DMS79 treated with DMSO at 0.1 percent for 48 hours (cell line): ENCODE data around the gene APLF.
"Not testable (repeated sequence)": the region's sequence is repeated elsewhere in the genome, so short reads cannot be mapped to it uniquely, and the experiment has no call there.

ENCODE experiments used
- DNase-seq: peaks from one replicate; lab custom pipeline; 2025; lab: John Stamatoyannopoulos, UW

The APLF gene

DNA sequence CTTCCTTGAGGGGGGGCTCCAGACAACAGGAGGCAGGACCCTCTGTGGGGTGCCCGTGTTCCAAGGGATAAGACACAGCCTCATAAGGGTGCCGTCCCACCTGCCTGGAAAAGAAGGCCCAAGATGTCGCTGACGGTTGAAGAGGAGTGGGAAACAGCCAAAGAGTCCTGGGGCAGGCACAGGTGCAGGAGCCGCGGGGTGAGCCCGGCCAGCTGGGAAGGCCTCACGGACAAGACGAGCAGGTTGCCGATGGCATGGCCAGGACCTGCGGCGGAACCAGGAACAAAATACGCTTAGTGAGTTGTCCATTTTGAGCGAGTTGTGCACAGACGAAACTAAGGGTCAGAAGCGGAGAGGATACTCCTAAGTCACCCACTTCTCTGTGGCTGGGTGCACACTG, 61.8 kb downstream of the APLF start:
- not testable (repeated sequence) for DNase-seq

DNA sequence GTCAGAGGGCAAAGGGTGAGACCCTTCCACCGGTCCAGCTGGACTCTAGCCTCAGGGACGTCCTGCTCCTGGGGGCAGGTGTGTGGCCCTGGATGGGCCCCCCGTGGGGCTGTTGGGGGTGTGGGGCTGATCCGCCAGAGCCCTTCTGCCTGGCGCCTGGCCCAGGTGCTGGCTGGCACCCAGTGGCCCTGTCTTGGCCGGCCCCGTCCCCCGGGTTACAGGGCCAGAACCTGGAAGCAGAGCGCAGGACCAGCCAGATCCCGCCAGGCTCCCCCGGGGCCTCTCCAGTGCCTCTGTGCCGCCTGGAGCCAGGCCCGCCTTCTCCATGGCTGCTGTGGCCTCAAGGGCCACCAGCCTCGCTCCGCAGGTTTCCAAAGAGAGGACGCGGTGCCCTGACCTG, 62.3 kb downstream of the APLF start:
- not testable (repeated sequence) for DNase-seq

DNA sequence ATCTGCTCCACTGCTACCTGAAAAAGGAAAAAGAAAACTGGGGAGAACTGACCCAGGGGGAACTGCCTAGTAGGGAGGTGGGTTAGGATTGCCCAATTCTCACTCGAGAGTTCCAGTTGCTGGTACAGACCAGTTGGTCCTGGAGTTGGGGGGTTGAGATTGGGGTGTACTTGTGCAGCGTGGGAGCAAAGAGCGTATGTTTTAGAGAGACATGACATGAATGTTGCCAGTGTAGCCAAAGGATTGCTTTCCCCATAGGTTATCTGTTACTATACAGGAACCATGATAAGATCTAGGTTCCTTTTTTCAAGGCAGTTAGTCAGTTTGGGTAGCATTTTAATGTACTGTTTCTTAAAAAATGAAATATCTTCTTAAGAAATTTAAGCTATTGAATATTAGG, 68.6 kb downstream of the APLF start:
- no peak for DNase-seq

DNA sequence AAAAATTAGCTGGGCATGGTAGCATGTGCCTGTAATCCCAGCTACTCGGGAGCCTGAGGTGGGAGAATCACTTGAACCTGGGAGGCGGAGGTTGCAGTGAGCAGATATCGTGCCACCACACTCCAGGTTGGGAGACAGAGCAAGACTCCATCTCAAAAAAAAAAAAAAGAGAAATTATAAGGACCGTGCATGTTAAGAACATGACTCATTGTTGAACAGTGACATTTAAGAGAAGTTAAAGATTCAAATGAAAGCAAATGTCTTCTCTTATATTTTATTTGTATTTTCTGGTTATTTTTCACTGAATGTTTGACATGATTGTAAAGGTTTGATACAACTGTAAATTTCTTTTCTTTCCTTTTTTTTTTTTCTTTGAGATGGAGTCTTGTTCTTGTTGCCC, 69.6 kb downstream of the APLF start:
- no peak for DNase-seq

DNA sequence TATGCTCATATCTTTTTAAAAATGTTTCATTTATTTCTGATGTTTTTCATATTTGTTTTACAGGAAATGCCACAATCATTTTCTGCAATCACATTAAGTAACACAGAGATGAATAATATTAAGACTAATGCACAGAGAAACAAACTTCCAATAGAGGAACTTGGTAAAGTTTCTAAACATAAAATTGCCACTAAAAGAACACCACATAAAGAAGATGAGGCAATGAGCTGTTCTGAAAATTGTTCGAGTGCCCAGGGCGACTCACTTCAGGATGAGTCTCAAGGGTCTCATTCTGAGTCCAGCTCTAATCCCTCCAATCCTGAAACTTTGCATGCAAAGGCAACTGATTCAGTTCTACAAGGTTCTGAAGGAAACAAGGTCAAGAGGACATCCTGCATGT, 70.4 kb downstream of the APLF start:
- DNase-seq: no peak

DNA sequence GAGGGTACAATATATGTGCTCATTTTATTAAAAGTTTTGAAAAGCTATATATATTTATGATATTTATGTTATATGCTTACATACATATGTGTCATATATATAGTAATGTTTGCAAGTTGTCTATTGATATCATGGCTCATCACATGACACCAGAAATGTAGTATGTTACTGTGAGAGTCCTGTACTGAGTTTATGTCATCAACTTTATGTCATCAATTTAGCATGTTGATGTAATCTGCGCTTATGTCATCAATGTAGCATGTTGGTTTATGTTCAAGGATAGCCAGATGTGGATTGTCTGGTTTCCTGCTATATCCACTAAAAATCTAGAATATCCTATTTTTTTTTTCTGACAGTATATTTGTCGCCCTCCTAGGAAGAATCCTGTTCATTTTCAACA, 77.4 kb downstream of the APLF start:
- DNase-seq: no peak

DNA sequence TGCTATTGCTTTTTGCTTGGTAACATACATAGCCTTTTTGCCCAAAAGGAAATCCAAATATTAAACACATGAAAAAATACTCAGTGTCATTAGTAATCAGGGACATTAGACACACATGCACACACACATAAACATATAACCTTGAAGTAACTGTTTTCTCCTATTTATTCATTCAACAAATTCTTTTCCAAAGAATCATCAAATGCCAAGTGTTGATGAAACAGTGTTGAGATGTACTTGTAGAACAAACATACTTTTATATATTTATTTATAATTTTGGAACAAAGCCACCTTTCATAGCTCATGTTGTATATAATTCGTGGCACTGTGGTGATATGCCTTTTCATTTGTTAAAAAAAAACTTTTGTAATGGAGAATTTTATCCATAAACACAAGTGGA, 81.0 kb downstream of the APLF start:
- no peak for DNase-seq

DNA sequence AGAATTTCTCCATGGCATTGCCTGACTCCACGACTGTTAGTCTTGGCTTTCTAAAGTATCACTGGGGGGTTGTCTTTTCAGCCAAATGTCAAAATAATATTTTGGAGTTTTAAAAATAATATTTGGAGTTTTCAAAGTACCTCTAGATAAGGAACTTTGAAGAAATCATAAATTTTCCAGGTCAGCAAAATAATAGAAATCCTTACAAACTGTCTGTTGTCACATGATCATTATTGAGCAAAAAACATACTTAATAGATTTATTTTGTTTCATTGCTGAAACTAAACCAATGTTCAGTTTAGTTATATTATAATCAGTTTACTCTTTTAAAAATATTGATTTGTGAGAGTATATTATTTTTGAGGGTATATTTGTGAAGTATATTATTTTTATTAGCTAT, 85.7 kb downstream of the APLF start:
- DNase-seq: no peak

DNA sequence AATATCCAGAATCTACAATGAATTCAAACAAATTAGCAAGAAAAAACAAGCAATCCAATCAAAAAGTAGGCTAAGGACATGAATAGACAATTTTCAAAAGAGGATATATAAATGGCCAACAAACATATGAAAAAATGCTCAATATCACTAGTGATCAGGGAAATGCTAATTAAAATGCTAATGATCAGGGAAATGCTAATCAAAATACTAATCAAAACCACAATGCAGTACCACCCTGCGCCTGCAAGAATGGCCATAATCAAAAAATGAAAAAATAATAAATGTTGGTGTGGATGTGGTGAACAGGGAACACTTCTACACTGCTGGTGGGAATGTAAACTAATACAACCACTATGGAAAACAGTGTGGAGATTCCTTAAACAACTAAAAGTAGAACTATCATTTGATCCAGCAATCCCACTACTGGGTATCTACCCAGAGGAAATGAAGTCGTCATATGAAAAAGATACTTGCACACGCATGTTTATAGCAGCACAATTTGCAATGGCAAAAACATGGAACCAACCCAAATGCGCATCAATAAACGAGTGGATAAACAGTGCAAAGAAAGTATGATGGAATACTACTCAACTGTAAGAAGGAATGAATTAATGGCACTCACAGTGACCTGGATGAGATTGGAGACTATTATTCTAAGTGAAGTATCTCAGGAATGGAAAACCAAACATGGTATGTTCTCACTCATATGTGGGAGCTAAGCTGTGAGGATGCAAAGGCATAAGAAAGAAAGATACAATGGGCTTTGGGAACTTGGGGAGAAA, 88.2 kb downstream of the APLF start:
- DNase-seq: not testable (repeated sequence)

DNA sequence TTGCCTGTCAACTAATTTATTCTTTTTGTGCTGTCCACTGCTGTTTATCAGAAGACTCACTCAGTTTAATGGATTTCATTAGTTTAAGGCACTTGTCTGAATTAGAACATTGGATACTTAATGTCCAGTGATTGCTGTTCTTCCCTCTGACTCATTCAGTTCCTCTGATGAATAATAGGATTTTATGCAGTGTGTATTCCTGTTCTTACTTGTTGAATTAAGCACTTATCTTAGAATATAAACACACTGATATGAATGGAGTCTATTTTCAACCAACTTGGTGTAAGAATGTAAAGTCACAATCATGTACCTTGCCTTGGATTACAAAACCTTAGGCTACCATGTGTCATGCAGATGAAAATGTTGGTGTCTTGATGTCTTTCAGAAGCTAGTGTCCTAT, 89.0 kb downstream of the APLF start:
- DNase-seq: no peak

DNA sequence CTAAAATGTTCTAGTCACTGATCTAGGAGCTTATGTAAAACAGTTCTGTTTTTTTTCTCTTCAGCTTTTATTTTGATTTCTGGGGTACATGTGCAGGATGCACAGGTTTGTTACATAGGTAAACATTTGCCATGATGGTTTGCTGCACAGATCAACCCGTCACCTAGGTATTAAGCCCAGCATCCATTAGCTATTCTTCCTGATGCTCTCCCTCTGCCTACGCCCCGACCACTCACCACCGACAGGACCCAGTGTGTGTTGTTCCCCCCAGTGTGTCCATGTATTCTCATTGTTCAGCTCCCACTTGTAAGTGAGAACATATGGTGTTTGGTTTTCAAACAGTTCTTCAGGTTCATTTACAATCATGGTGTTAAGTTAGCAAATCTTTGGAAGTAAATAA, 91.2 kb downstream of the APLF start:
- no peak for DNase-seq

DNA sequence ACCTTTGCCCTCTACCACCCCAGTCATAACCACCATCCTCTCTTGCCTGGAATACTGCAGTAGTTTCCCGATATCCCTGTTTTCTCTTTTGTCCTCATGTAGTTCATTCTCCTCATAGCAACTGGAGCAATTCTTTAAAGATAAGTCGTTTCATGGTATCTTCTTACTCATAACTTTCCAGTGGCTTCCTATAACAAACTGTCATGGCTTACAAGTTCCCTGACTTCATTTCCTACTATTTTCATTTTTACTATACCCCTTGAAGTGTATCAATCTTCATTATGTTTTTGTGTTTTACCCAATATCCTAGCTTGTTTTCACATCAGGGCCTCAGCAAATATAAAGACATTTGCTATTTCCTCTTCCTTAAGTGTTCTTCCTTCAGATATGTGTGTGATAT, 92.3 kb downstream of the APLF start:
- DNase-seq: no peak

DNA sequence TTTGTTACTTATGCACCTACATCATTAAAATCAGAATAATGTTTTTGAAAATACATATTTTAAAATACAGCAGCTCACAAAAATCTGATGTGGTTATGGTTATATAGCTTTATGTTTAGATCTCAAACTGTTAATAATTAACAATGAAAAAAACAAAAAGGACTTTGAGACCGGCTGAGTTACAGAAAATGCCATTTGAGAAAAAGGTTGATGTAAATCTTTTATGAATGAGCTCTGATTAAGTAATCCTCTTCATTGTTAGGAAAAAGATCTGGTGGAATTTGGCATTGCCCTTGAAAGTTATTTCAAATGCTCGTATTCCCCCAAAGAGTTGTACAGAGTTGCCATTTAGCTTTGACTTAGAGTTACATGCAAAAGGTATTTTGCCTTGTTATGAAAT, 93.2 kb downstream of the APLF start:
- DNase-seq: no peak

DNA sequence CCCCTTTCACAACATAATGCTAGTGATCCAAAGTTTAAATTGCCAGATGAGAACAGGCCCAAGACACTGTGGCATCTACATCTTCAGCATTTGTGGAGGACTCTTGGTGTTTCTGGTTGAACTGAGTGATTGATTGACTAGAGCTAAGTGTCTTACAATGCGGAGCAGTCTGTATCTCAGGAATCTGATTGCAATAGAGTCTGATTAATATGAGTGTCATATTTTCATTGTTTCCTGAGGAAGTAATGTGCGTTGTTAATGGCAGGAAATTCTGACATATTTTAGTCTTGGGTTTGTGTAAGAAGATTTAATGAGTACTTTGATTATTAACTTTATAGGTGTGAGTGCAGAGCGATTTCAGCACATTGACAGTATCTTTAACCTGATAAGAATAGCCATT, 94.0 kb downstream of the APLF start:
- no peak for DNase-seq

DNA sequence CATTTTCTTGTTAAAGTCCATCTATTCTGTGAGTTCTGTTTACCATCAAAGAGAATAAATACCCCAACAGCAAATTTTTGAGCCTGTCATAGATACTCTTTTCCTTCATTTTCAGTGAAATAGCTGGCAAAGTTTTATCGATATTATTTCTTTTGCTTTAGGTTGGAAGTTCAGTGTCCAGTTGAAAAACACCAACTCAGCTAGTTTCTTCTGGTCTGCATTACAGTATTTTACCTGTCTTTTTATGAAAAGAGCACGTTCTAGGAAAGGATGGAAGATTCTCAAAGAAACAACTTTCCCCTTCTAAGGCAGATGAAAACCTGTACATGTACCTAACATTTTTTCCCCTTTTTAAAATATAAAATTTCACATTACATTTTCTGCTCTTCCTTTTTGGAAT, 95.5 kb downstream of the APLF start:
- DNase-seq: no peak

DNA sequence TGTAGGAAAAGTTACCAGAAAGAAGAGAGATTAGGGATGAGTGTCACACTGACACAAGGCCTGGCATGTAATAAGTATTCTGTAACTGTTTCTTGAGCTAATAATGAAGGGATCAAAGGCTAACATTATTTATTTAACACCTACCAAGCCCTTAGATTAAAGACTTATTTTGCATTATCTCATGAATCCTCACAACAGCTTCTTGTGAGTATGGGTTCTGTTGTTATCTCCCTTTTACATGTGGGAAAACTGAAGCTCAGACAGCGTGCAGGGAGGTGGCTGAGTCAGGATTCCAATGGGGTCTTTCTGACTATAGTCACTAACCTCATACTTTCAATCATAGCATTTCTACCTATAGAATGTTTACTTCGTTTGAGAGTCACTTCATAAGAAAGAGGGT, 97.0 kb downstream of the APLF start:
- DNase-seq: no peak

DNA sequence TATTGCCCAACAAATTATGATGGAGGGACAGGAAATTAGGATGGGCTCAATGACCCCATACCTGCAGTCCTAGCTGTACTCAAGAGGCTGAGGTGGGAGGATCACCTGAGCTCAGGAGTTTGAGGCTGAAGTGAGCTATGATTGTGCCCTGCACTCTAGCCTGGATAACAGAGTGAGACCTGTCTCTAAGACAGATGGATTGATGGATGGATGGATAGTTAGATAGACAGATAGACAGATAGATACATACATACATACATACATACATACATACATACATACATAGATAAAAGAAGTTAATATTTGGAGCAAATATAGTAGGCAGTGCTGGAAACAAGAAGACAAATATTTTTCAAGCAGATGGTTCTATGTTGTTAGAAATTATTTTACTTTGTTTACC, 97.9 kb downstream of the APLF start:
- no peak for DNase-seq

DNA sequence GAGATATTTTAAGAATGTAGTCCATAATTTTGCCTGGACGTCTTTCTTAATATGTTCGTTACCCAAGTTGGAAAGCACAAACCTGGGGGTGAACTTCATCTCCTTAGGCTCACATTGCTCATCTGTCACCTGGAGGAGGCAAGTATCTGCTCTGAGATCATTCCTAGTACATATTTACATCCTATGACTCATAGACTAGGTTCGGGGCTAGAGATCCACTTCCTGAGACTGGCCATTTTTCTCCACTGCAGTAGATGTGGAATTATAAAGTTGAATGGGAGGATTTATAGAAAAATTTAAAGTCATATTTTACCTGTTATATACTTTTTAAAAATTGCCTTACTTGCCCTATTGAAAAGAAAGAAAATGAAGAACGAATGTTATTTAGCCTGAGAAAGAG, 98.5 kb downstream of the APLF start:
- no peak for DNase-seq

DNA sequence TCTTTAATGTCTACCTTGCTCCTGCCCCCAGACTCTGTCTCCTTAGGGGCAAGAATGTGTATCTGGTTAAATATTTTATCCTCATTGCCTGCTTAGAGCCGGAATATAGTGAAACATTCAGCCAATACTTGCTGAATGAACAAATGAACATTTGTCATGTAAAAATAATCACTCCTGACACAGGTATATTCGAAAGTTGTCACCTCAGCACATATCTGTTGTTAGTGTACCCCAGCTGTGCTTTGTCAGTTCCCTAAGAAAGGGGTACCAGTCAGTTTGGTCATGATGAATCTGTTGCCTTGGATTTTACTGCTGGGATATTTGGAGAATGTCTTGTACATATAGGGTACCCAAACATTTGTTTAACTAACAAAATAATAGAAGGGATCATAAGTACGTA, 99.0 kb downstream of the APLF start:
- no peak for DNase-seq

DNA sequence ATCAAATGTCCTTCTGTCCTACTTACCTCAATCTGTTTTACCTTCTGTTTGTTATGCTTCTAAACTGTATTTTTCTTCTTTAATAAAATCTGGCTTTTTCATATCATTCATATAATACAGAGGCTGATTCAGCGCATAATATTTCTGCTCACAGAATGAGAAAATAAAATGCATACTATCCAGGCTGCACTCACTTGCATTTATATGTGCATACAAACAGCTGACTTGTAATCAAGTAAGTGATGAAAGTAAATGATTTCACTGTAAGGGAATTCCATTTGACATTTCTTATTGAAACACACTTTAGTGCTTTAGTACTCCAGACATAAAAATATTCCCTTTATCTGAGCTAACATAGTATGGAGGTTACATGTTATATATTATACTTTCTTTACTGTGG, 100.7 kb downstream of the APLF start:
- DNase-seq: no peak

DNA sequence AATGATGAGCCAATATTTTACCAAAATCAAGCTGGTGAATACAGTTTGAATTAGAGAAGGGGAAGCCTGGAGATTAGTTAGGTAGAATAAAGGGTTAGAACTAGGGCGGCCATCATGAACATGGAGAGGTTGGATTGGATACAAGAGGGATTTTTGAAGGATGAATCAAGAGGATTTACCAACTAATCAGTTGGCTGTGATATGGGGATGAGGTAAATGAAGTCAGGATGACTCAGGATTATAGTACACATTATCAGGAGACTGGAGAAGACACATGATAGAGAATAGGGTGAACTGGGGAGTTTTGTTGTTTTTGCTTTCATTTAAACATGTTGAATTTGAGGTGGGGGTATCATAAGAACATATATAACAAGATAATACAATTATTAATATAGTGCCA, 102.2 kb downstream of the APLF start:
- DNase-seq: no peak

DNA sequence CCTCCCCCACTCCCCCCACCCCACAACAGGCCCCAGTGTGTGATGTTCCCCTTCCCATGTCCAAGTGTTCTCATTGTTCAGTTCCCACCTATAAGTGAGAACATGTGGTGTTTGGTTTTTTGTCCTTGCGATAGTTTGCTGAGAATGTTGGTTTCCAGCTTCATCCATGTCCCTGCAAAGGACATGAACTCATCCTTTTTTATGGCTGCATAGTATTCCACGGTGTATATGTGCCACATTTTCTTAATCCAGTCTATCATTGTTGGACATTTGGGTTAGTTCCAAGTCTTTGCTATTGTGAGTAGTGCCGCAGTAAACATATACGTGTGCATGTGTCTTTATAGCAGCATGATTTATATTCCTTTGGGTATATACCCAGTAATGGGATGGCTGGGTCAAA, 103.0 kb downstream of the APLF start:
- not testable (repeated sequence) for DNase-seq

DNA sequence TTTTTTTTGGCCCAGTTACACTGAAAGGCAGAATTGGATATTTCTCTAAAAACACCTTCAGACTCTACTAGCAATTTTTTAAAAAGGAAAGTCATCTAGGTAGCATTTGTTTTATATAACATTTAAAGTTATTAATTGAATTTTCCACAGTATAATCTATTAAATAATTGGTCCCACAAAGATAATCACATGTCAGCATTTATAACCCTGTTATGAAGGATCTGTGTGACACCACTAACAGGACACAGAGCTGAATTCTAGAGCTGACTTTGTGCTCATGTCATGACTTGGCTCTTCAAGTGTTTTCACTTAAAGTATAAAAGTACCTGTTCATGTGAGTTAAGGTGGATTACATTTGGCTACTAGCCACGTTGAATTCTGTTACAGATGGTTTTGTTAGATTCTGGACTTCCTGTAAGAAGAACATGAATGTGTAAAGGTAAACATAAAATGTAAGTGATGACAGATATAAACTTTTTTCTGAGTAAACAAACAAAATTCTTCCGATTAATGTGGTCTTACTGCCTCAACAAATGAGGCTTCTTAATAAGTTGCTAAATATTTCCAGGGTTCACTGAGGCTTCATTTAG, 106.9 kb downstream of the APLF start:
- DNase-seq: no peak

DNA sequence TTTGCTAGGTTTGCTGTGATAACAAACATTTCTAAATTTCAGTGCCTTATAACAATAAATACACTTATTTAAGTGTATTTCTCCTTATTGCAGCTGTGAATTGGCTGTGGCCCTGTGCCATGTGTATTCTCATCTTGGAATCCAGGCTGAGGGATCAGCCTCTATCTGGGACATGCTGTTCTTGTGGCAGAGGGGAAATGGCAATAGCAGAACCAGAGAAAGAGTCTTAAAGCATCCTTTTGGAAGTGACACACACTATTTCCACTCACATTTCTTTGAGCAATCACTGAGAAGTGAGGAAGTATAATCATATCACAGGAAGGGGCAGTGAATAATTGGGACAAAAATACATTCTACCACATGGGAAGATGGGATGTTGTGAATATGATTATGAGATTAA, 109.8 kb downstream of the APLF start:
- no peak for DNase-seq
